NCI-H1048 (cell line): Measurements from ENCODE around the gene MIPOL1.
"Not testable (repeated sequence)": the region's sequence is repeated elsewhere in the genome, so short reads cannot be mapped to it uniquely, and the experiment has no call there.

Source experiments
- DNase-seq: peaks from one replicate; lab custom pipeline; 2025; lab: John Stamatoyannopoulos, UW

Gene MIPOL1

DNA sequence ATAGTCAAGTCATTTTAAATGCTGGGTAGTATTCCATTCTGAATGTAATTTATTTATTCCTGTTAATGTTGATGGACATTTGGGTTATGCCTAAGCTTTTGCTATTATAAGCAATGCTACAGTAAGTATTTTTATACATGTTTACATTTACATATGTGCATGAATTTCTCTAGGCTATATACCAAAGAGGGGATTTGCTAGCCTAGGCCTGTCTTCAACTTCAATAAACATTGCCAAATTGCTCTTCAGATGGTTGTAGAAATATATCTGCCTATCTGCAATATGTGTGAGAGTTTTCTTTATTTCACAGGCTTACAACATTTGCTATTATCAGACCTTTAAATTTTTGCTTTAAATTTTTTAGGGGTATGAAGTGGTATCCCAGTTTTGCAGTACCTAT, 87.0 kb downstream of the MIPOL1 start:
- DNase-seq, result no peak

DNA sequence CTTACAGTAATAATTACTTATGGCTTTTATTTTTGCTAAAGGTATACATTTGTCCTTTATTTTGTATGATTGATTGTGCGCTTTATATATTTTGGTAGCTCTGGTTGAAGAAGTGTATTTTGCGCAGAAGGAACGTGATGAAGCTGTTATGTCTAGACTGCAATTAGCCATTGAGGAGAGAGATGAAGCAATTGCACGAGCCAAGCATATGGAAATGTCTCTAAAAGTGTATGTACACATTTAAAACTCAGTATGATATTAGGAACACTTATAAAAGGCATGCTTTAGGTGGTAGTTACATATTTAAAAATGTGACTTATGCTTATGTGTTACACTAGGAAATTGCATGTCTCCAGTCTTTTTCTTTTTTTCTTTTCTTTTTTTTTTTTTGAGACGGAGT, 87.5 kb downstream of the MIPOL1 start:
- DNase-seq, result no peak

DNA sequence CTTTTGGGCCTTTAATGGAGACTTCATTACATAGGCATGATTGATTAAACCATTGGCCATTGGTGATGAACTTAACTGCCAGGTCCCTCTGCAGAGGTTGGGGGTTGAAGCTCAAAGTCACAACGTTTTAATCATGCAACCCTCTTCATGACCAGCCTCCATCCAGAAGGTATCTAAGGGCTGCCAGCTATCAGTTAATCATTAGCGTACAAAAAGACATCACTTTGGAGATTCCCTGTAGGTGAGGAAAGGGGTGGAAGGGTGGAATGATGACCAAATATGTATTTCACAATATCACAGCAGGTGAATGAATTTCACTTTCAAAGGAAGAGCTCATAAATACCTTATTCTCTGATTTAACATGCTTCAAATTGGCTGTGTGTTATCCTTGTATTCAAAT, 92.0 kb downstream of the MIPOL1 start:
- no peak for DNase-seq

DNA sequence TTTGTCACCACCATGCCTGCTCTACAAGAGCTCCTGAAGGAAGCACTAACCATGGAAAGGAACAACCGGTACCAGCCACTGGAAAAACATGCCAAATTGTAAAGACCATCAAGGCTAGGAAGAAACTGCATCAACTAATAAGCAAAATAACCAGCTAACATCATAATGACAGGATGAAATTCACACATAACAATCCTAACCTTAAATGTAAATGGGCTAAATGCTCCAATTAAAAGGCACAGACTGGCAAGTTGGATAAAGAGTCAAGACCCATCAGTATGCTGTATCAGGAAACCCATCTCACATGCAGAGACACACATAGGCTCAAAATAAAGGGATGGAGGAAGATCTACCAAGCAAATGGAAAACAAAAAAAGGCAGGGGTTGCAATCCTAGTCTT, 97.5 kb downstream of the MIPOL1 start:
- not testable (repeated sequence) for DNase-seq

DNA sequence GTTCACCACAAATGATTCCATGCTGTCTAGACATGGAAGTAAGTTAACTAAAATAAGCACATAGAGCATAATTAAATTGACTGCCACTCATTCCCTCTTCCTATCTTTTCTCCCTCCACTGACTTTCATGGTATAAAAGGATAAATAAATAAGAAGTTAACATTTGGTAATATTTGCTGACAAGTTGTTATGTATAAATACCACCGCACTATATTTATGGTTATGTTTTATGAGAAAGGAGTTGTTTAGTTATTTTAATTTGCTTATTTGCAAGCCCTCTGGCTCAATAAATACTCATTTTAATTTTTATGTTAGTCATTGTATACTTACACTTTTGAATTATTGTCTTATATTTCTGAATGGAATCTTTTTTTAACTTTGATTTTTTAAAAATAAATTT, 113.5 kb downstream of the MIPOL1 start:
- no peak for DNase-seq

DNA sequence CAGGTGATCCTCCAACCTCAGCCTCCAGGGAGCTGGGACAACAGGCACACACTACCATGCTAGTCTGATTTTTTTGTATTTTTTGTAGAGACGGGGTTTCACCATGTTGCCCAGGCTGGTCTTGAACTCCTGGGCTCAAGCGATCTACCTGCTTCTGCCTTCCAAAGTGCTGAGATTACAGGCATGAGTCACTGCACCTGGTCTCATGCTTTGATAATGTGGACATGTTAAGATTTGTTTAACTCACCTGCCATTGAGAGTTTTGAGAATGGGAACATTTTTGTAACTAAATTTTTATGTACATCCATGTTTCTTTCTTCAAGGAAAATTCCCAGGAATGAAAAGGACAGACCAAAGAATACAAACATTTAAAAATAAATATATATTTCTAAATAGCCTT, 121.2 kb downstream of the MIPOL1 start:
- DNase-seq, result no peak

DNA sequence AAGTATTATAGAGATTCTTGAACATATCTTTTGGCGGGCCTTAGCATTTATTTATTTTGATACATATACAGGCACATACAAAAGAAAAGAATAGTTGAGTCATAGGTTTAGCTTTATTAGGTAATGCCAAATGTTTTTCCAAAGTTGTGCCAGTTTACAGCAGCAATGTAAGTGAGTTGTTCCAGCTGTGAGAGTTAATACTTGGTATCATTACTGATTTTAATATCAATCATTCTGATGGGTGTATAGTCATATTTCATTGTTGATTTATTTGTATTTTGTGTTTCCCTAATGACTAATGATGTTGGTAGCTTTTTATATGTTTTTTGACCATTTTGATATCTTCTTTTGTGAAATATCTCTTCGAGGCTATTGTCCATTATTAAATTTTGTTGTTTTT, 122.4 kb downstream of the MIPOL1 start:
- no peak for DNase-seq

DNA sequence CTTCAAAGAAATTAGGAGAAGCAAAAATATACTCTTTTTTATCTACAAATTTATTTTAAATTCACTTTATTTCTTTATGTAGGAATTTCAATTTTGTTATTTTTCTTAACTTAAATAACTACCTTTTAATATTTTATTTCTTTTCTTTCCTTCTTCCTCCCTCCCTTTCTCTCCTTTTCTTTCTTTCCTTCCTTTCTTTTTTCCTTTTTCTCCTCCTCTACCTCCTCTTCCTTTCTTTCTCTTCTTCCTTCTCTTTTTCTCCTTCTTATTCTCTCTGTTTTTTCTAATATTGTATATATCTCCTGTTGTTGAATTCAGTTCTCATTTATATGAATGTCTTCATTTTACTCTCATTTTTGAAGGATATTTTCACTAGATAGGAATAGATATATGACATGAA, 127.6 kb downstream of the MIPOL1 start:
- DNase-seq, result no peak

DNA sequence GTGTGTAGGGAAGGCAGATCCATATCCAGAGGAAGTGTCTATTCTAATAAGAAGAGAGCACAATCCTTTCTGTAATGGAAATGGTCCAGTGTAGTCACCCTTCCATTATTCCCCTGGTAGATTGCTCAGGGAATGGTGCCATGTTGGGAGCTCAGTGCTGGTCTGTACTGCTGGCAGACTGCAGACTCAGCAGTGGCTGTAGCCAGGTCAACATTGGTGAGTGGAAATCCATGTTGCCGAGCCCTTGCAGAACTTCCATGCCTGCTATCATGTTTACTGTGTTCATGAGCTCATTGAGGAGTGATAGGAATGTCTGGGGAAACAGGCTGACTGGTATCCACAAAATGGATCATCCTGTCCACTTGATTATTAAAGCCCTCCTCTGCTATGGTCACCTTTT, 128.7 kb downstream of the MIPOL1 start:
- DNase-seq, result no peak

DNA sequence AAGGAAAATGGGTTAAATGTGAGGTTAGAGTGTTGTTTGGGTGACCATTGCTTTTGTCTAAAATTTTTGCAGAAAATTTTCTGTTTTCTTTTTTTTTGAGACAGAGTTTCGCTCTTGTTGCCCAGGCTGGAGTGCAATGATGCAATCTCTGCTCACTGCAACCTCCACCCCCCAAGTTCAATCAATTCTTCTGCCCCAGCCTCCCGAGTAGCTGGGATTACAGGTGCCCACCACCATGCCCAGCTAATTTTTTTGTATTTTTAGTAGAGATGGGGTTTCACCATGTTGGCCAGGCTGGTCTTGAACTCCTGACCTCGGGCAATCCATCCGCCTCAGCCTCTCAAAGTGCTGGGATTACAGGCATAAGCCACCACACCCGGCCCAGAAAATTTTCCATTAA, 130.2 kb downstream of the MIPOL1 start:
- DNase-seq, result not testable (repeated sequence)

DNA sequence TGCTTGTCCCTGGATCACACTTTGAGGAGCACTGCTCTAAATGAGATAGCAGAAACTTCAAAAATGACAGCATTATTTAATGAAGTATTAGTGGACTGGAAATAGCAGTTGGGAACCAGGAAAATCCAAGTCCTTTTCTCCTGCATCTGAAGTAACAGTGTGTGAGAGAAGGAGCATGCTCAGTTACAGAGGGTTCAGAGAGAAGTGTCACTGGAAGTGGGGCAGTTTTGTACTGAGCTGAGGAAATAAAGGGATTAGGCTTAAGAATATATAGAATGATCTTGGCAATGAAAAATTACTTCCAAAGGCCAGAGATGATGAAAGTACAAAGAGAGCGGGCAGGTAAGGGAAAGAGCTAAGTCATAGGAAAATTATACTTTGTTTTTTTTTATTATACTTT, 130.9 kb downstream of the MIPOL1 start:
- no peak for DNase-seq

DNA sequence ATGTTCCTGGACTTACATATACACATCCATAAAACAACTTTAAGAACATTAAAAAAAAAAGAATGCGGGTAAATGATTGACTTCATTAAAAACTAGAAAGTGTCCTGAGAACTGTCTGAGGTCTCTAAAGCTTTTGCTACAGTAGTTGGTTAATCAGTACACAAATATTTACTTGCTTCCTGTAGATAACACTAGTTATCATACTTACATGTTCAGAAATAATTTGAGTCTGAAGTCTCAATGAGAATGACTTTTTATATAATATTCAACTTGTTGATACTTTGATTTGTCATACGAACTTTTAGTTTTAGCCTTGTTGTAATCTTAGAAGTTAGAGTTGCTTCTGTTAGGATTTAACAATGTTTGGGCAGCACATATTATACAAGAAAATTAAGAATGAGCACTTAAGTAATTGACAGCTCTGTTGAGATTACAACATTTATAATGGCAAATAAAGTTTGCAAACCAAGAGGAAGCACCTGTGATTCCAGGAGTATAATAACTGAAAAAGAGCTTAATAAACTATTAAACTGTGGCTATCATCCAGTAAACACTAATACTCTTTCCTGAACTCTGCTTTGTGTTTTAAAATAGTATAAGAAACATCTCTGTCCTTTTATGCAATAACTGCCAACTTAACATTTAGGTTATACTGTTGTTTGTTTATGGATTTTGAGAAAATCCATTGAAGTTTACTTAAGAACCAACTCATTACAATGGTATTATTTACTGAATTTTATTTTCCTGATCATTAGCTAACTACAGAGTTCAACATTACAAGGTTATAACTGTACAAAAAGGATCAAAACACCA, 131.7 kb downstream of the MIPOL1 start:
- no peak for DNase-seq

DNA sequence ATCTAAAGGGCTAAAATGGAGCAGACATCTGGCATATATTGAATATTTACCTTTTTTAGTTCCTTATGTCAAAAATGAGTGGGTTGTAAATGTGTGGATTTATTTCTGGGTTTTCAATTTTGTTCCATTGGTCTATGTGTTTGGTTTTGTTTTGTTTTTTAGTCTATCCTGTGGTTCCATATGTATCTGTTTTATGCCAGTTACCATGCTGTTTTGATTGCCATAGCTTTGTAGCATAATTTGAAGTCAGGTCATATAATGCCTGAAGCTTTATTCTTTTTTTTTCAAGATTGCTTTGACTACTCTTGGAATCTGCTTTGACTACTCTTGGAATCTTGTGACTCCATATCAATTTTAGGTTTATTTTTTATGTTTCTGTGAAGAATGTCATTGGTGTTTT, 133.2 kb downstream of the MIPOL1 start:
- DNase-seq, result no peak

DNA sequence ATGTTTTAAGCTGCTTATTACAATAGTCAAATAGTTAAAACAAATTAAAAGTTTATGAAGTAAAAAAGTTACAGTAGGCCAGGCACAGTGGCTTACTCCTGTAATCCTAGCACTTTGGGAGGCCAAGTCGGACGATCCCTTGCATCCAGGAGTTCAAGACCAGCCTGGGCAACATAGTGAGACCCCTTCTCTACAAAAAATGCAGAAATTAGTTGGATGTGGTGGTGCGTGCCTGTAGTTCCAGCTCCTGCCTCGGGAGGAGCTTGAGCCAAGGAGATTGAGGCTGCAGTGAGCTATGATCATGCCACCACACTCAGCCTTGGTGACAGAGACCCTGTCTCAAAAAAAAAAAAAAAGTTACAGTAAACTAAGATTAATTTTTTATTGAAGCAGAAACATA, 142.6 kb downstream of the MIPOL1 start:
- no peak for DNase-seq

DNA sequence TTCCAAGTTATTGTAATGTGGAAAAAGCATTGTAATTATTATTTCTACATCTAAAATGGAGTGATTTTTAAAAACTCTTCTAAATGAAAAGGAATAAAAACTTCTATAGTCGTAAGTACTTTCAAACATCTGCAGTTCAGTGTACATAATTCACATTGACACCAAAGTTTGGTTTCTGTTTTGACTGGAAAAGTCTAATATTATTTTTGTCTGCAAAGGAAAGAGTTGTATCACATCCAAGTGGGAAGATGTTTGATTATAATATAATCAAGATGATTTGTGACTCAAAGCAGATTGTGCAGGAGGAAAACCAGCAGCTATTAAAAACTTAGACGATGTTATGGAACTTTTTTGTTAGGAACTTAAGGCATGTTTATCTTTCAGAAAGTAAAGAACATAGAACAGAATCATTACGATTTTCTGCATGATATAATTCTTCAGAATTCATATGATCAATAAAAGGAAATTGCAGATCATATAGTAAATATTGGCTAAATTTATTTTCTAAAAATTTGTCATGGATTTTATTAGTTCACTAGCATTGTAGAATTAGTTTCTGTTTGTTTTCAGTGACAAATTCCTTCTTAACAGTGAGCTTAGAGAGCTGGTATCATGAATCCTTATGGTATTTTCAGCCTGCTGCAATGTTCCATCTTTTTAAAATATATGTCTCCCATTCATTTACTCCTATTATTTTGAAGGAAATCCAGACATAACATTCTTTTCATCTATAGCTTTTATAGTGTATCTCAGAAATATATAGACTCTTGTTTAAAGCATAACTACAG, 145.8 kb downstream of the MIPOL1 start:
- no peak for DNase-seq

DNA sequence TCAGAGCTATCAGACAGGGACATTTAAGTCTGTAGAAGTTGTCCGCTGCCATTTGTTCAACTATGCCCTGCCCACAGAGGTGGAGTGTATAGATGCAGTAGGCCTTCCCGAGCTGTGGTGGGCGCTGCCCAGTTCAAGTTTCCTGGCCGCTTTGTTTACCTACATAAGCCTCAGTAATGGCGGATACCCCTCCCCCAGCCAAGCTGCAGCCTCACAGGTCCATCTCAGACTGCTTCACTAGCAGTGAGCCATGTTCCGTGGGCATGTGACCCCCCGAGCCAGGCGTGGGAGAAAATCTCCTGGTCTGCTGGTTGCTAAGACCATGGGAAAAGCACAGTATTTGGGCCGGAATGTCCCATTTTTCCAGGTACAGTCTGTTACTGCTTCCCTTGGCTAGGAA, 165.9 kb downstream of the MIPOL1 start:
- no peak for DNase-seq

DNA sequence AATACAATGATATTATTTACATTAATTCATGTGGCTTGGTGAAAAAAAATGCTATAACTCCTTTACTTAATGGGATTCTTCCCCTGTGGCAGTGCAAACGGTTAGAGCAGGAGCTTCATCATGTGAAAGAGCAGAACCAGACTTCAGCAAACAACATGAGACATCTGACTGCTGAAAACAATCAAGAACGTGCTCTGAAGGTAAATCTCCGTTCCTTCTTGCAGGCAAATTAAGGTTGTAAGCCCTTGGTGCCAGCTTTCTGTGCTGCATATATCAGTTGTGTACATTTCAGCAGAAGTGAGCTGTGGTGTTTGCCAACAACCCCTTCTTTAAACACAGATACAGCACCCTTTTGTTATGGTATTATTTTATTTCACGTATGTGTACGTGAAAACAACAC, 171.7 kb downstream of the MIPOL1 start:
- DNase-seq, result no peak

DNA sequence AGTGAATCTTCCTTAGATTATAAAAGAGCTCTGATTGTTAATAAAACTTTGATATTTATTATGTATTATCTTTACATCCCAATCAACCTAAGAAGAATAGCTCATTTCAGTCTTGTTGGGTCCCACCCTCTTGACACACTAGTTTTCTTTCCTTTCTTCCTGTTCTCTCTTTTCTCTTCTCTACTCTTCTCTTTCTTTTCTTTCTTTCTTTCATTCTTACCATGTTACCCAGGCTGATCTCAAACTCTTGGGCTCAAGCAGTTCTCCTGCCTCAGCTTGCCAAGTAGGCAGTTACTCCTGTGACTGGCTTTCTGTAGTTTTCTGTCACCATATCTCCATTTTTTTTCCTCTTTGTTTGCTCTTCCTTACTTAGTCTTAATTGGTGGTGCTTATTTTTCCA, 177.8 kb downstream of the MIPOL1 start:
- DNase-seq, result no peak

DNA sequence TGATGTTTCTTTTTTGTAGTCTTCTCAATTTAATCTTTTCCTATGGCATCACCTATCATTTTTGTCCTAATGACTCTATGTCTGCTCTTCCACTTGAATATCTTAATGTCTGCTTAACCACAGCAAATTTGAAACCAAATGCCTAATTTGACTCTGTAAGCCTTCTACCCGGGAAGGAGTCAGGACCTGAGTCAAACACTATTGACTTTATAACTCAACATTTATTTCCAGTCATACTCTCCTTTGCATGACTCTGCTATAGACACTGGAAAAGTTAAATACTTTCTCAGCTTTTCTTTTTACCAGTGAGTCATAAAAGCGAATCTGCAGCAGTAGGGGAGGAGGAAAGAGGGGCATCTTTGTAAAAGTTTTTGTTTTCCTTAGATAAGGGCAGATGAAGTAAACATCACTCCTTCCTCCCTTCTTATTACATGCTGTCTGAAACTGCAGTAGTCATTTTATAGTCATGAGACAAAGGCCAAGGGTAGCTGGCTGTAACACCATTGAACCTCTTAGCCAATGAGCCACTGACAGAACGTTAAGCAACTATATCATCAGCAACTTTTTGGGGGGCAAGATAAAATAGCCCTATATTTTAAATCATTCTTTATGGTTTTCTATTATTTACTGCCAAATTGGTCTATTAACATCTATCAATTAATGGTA, 179.3 kb downstream of the MIPOL1 start:
- no peak for DNase-seq

DNA sequence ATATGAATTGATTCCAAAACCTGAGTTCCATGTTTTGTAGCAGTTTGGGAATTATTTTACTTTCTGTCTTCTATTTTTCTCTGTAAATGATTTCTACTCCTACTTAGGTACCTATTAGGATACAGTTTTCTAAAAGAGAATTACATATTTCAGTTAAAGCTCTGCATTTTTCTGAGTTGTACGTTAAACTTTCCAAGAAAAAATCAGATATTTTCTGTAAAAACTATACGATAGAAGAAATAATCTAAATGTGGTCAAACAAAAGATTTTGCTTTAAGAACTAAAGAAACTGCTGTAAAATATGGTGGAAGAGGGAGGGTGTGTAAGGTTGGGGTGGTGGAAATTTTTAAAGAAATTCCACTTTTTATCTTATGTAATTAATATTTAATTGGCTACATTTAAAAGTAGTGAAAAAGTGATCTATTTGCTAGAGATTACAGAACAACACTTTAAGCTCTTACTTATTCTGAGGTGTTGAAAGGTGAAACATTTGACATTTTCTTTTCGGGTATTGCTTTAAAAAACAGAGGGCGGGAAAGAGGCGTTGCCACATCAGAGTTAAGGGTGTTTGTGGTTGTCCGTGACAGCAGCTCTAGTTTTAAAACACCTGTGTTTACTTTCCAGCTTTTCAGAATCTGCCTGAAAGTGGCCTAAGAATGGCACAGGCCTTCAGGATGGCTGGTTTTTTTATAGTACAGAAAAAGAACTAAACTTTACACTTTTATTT, 187.3 kb downstream of the MIPOL1 start:
- DNase-seq, result no peak

DNA sequence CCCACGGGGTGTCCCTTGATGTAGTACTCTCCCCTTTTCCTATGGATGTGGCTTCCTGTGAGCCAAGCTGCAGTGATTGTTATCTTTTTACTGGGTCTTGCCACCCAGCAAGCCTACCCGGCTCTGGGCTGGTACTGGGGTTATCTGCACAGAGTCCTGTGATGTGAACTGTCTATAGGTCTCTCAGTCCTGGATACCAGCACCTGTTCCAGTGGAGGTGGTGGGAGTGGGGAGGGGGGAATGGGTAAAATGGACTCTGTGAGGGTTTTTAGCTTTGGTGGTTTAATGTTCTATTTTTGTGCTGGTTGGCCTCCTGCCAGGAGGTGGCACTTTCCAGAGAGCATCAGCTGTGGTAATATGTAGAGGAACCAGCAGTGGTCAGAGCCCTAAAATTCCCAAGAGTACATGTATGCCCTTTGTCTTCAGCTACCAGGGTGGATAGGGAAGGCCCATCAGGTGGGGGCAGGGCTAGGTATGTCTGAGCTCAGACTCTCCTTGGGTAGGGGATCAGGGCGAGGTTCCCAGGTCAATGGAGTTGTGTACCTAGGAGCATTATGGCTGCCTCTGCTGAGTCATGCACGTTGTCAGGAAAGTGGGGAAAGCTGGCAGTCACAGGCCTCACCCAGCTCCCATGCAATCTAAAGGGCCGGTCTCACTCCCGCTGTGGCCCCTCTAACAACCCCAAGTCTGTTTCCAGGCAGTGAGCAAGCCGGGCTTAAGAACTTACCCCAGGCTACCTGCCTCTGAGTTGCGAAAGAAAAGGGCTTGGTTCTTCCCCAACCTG, 199.6 kb downstream of the MIPOL1 start:
- DNase-seq, result not testable (repeated sequence)

DNA sequence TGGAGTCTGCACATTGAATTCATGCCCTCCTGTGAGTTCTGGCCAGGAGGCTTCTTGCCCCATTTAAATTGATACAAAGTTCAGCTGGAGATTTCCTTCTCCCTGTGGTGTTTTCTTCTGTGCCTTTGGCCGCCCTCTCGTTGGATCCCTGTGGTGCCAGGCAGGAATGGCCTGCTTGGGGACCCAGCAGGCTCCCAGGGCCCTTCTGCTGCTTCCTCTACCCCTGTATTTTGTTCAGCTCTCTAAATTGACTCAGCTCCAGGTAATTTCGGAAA, 200.1 kb downstream of the MIPOL1 start:
- no peak for DNase-seq
